B cell (primary cell): ENCODE measurements around the gene CEP164. TPM values are rescaled to one million over a fixed set of nuclear protein-coding genes. Genes with fewer than 3 reads are reported as not detected.
"Not testable (repeated sequence)": the region's sequence is repeated elsewhere in the genome, so short reads cannot be mapped to it uniquely, and the experiment has no call there.

Experiments used
- ATAC-seq: fragments of 200-7000 bp; cut with Tn5 transposase; one replicate; pipeline ENCODE4 v1.10.0; 2021; ENCODE audit warnings: low read depth, mild to moderate bottlenecking, moderate number of reproducible peaks, moderate library complexity
- CTCF ChIA-PET: fragments of 350-600 bp; sonication (Branson Sonifier 250); formaldehyde crosslinking; loops from one replicate; lab custom pipeline; 2021; ENCODE audit warnings: antibody characterized with exemption, inconsistent platforms; lab: Charles Lee
- POLR2A ChIA-PET: fragments of 350-600 bp; sonication (Branson Sonifier 250); formaldehyde crosslinking; loops from one replicate; lab custom pipeline; 2021; ENCODE audit warnings: antibody characterized with exemption; lab: Charles Lee
- DNase-seq: peaks from one replicate; pipeline ENCODE4 v3.0.0; 2013
- H2AFZ ChIP-seq: 2 replicates; pipeline ENCODE4 v1.6.1; 2012; ENCODE audit warnings: mild to moderate bottlenecking, low read depth, low read length; ENCODE audit not compliant: insufficient read depth, poor library complexity, severe bottlenecking
- H3K27ac ChIP-seq, 2 donors: 1 replicate in 1 of 2; 2 replicates in 1 of 2; pipeline ENCODE4 v1.5.1; 2012 to 2013; ENCODE audit warnings: low read length in 2 of 2, mild to moderate bottlenecking in 2 of 2, moderate library complexity in 1 of 2
- H3K27me3 ChIP-seq, 4 experiments: fragments of 200-600 bp in 1 of 4; sonication (generic) in 1 of 4; replicated peaks in 1 of 4; 1 replicate in 2 of 4; 2 replicates in 2 of 4; pipeline versions ENCODE4 v1.6.1 to v1.7.0; 2013 to 2016; ENCODE audit warnings: low read length in 3 of 4, mild to moderate bottlenecking in 2 of 4, mixed read lengths in 1 of 4, moderate library complexity in 1 of 4; ENCODE audit not compliant: insufficient read depth in 4 of 4, control insufficient read depth in 3 of 4; ENCODE audit errors: control extremely low read depth in 1 of 4
- H3K36me3 ChIP-seq, 2 experiments: replicated peaks in 1 of 2; 1 replicate in 1 of 2; 2 replicates in 1 of 2; pipeline versions ENCODE4 v1.6.1 to v1.7.1; 2013; ENCODE audit warnings: low read length in 1 of 2; ENCODE audit not compliant: insufficient read depth in 2 of 2, control insufficient read depth in 1 of 2; ENCODE audit errors: control extremely low read depth in 1 of 2, extremely low read depth in 1 of 2
- H3K4me1 ChIP-seq, 2 donors: fragments of 200-600 bp in 1 of 2; sonication (generic) in 1 of 2; 1 replicate in 1 of 2; 2 replicates in 1 of 2; pipeline versions ENCODE4 v1.5.1 to v1.6.1; 2013 to 2017; ENCODE audit warnings: low read length in 2 of 2; ENCODE audit not compliant: control insufficient read depth in 2 of 2, insufficient read depth in 2 of 2
- H3K4me2 ChIP-seq: replicated peaks from 2 replicates; pipeline ENCODE3; 2012; ENCODE audit warnings: mild to moderate bottlenecking, low read depth, low read length; ENCODE audit not compliant: poor library complexity, severe bottlenecking
- H3K4me3 ChIP-seq, 5 experiments: fragments of 200-600 bp in 1 of 5; sonication (generic) in 1 of 5; 1 replicate in 3 of 5; 2 replicates in 2 of 5; pipeline versions ENCODE4 v1.5.1 to v1.7.0; 2011 to 2016; ENCODE audit warnings: low read length in 4 of 5, mild to moderate bottlenecking in 4 of 5, low read depth in 2 of 5, control low read depth in 1 of 5, moderate library complexity in 1 of 5; ENCODE audit not compliant: insufficient read depth in 1 of 5; ENCODE audit errors: control extremely low read depth in 1 of 5, extremely low read depth in 1 of 5
- H3K79me2 ChIP-seq: fragments of 200-600 bp; sonication (generic); one replicate; pipeline ENCODE4 v1.6.0; 2016; ENCODE audit warnings: low read length; ENCODE audit not compliant: control insufficient read depth, insufficient read depth
- H3K9ac ChIP-seq: fragments of 200-600 bp; sonication (generic); 2 replicates; pipeline ENCODE4 v1.6.1; 2017; ENCODE audit warnings: mild to moderate bottlenecking, low read length, moderate library complexity
- H3K9me3 ChIP-seq, 3 donors: one replicate each; pipeline versions ENCODE4 v1.6.1 to v1.7.1; 2013; ENCODE audit warnings: low read length in 2 of 3; ENCODE audit not compliant: control insufficient read depth in 2 of 3, insufficient read depth in 1 of 3; ENCODE audit errors: control extremely low read depth in 1 of 3
- H4K20me1 ChIP-seq: 2 replicates; pipeline ENCODE4 v1.6.0; 2012; ENCODE audit warnings: mild to moderate bottlenecking, low read length; ENCODE audit not compliant: insufficient read depth, control insufficient read depth, poor library complexity, severe bottlenecking
- H3K27ac Mint-ChIP-seq: one replicate; pipeline ENCODE4 v1.8.0; 2021; ENCODE audit warnings: mixed read lengths
- H3K27me3 Mint-ChIP-seq: one replicate; pipeline ENCODE4 v1.8.0; 2021; ENCODE audit warnings: mixed read lengths
- H3K4me1 Mint-ChIP-seq: one replicate; pipeline ENCODE4 v1.8.0; 2021; ENCODE audit warnings: mixed read lengths
- H3K4me3 Mint-ChIP-seq: one replicate; pipeline ENCODE4 v1.8.0; 2021; ENCODE audit warnings: mixed read lengths
- H3K9me3 Mint-ChIP-seq: one replicate; pipeline ENCODE4 v1.8.0; 2022; ENCODE audit warnings: mixed read lengths; ENCODE audit not compliant: insufficient read depth
- EZH2 ChIP-seq: IDR thresholded peaks from 2 replicates; pipeline ENCODE4 v1.6.1; 2012; ENCODE audit warnings: borderline replicate concordance, low read depth, mild to moderate bottlenecking, moderate library complexity, low read length; ENCODE audit not compliant: insufficient read depth, poor library complexity, severe bottlenecking
- WGBS: methylation state at CpG from one replicate; pipeline ENCODE4 v1.1.5; 2013; ENCODE audit warnings: missing lambda C conversion rate; ENCODE audit not compliant: insufficient coverage; 5-methylcytosine and 5-hydroxymethylcytosine counted together
- intact Hi-C: fragments of 100-400 bp; cut with micrococcal nuclease; formaldehyde crosslinking; loops from one replicate; pipeline ENCODE4 v1.10.0; 2022
- polyA plus RNA-seq: library from polyadenylated mRNA; depleted of rRNA; stranded (reverse); fragments of >200 nt; gene quantifications from 2 replicates; pipeline ENCODE4 v1.2.3, GENCODE V29; 2012
- total RNA-seq, 2 donors: library from RNA; stranded (reverse); fragments of 120-200 nt in 1 of 2; gene quantifications; 1 replicate in 1 of 2; 2 replicates in 1 of 2; pipeline versions ENCODE4 v1.2.3 to v1.2.4, GENCODE V29; 2013 to 2022
- TF ChIP-seq, protein P1 (sequence below): fragments of 200-600 bp; IDR thresholded peaks from one replicate; pipeline ENCODE4 v1.8.0; 2022; ENCODE audit warnings: antibody characterized with exemption, mild to moderate bottlenecking

The CEP164 gene
- total and polyA plus RNA-seq, 2 donors (not counting 1 experiment from before 2014, with no cell fraction given), result 31.5 to 54.8 TPM

DNA sequence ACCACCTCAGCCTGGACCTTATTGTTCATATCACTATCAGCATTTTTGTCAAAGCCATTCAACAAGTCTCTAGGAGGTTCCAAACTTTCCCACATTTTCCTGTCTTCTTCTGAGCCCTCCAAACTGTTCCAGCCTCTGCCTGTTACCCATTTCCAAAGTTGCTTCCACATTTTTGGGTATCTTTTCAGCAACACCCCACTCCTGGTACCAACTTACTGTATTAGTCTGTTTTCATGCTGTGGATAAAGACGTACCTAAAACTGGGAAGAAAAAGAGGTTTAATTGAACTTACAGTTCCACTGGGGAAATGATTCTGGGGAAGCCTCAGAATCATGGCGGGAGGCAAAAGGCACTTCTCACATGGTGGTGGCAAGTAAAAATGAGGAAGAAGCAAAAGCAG lies 78.2 kb downstream of the CEP164 start:
- H2AFZ ChIP-seq, ATAC-seq, H3K27me3 ChIP-seq, H3K79me2 ChIP-seq, H3K4me3 Mint-ChIP-seq, intact Hi-C loops, H3K27me3 Mint-ChIP-seq, CTCF ChIA-PET, POLR2A ChIA-PET, H3K4me3 ChIP-seq, H3K27ac ChIP-seq, H3K4me1 ChIP-seq, H3K27ac Mint-ChIP-seq, H4K20me1 ChIP-seq, H3K9ac ChIP-seq, H3K4me1 Mint-ChIP-seq, DNase-seq, H3K4me2 ChIP-seq: not testable (repeated sequence)
- no CpG with 5 or more reads among the region's 2 CpGs for WGBS
- peaks cover 0 to 32% of the 10 kb centered on the region in 2 experiments for H3K36me3 ChIP-seq
- H3K9me3 Mint-ChIP-seq, result peaks cover 10% of the 10 kb centered on the region
- peaks cover 0 to 18% (median 1%) of the 10 kb centered on the region in 3 donors for H3K9me3 ChIP-seq

DNA sequence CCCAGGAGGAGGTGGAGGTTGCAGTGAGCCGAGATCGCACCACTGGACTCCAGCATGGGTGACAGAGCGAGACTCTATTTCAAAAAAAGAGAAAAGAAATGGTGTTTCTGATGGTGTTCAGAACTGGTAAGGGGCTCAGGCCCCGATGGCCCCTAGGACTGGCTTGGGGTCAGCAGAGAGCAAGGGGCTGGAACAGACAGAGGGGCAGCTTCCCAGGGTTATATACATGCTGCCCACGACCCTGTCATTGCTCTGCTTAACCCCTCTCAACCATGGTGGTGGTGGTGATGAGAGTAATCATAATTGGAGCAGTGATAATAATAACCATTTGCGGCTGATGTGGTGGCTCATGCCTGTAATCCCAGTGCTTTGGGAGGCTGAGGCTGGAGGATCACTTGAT lies 79.4 kb downstream of the CEP164 start:
- H3K4me3 Mint-ChIP-seq, result no peak overlapping the region
- Histone ChIP-seq H2AFZ (no peak overlapping the region), H4K20me1 (no peaks in the 10 kb centered on the region), H3K4me3 (no peak overlapping the region), H3K9ac (no peak overlapping the region), H3K79me2 (no peaks in the 10 kb centered on the region), H3K27me3 (no peaks in the 10 kb centered on the region), H3K4me2 (no peak overlapping the region), H3K27ac (no peak overlapping the region), H3K9me3 (peaks cover 0 to 18% (median 1%) of the 10 kb centered on the region in 3 donors), H3K4me1 (no peaks in the 10 kb centered on the region), H3K36me3 (peaks cover 0 to 39% of the 10 kb centered on the region in 2 experiments)
- H3K4me1 Mint-ChIP-seq, result no peaks in the 10 kb centered on the region
- ATAC-seq (no peak), DNase-seq (no peak)
- WGBS, result 97% methylated on average over 4 of the region's 6 CpGs
- intact Hi-C loops, result no loop called here
- no peaks in the 10 kb centered on the region for H3K27me3 Mint-ChIP-seq
- ChIA-PET CTCF (no interaction called here), POLR2A (no interaction called here)
- TF ChIP-seq EZH2, result no peak
- TF ChIP-seq, protein P1, sequence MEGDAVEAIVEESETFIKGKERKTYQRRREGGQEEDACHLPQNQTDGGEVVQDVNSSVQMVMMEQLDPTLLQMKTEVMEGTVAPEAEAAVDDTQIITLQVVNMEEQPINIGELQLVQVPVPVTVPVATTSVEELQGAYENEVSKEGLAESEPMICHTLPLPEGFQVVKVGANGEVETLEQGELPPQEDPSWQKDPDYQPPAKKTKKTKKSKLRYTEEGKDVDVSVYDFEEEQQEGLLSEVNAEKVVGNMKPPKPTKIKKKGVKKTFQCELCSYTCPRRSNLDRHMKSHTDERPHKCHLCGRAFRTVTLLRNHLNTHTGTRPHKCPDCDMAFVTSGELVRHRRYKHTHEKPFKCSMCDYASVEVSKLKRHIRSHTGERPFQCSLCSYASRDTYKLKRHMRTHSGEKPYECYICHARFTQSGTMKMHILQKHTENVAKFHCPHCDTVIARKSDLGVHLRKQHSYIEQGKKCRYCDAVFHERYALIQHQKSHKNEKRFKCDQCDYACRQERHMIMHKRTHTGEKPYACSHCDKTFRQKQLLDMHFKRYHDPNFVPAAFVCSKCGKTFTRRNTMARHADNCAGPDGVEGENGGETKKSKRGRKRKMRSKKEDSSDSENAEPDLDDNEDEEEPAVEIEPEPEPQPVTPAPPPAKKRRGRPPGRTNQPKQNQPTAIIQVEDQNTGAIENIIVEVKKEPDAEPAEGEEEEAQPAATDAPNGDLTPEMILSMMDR, result no peak
- no peak overlapping the region for H3K27ac Mint-ChIP-seq
- H3K9me3 Mint-ChIP-seq, result peaks cover 10% of the 10 kb centered on the region
